GM18517 (cell line): ENCODE data around the gene CHST1.

Experiments used
- ATAC-seq: cut with Tn5 transposase; IDR thresholded peaks from one replicate; pipeline ENCODE4 v1.9.1; 2021; ENCODE audit warnings: mild to moderate bottlenecking, moderate library complexity; ENCODE audit not compliant: unreplicated experiment

Gene CHST1

GRCh38 chr11:45660729-45661438 is 4.5 kb downstream of the CHST1 start:
- ATAC-seq, result no peak

GRCh38 chr11:45659818-45660160 is 5.6 kb downstream of the CHST1 start:
- no peak for ATAC-seq

DNA sequence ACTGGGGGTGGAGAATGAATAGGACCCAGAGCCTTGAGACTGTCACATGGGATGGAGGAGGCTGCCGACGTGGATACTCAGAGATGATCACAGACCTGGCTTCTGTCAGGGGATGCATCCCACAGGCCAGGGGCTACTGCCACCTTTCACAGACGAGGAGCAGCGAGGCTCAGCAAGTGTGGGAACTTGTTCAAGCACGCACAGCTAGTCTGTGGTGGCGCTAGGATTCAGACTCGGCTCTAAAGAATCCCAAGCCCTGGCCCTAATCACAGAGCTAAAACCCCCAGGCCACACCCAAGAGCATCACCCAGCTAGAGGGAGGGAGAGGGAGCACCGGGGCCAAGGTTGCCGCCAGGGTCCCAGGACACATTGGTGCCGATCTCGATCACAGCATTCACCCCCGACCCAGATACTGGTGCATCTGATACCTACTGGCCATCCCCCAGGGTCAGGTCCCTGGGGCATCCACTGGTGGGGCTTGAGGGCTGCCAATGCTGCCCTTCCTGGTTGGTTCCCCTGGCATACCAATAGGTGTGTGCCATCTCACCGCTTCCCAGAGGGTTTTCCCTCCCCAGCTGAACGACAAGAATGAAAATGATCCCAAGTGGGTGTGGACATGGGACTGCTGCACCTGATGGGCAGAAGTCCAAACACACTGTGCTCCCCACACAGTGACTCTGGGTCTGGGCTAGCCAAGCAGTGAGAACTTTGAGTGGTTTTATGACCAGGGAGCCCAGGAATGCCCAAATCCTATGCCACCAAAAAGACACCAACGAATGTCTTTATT is 6.2 kb downstream of the CHST1 start:
- ATAC-seq, result no peak

- no peak for ATAC-seq
Measured at GRCh38 chr11:45658292-45658991, 7.0 kb downstream of the CHST1 start.

- no peak for ATAC-seq
Measured at GRCh38 chr11:45657496-45658260, 7.7 kb downstream of the CHST1 start.

DNA sequence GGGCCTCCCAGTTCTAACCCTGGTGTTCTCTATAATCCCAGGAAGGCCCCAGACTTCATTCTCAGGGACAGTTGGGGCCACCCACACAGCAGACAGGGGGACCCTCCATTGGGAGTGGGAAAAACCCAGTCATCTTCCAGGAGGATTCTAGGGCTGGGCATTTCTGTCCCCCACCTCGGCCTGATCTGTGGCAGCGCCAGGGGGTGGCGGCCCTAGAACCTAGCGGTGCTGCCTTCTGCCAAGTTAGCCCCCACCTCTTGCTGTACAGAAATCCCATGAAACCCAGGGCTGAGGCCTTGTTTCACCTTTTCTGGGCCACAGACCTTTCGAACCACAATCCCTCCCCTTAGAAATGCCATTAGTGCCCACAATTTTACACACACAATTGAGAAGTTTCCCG is 9.6 kb downstream of the CHST1 start:
- no peak for ATAC-seq

DNA sequence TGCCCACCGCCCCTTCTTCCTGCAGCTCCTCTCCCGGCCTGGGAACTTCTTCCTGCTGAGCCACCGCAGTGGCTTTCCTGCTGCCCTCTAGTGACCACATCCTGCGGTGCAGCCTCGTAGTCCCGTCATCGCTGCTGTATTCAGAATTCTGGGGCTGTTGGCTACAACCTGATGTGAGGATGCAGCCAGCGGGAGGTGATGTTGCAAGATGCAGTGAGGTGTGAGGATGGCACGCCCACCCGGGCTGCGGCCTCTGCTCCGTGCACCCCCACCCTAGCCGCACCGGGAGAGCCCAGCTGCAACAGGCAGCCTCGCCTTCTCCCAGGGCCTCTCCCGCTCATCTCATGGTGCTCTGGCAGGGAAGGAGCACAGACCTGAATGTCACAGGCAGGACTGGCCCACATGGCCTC is 10.1 kb downstream of the CHST1 start:
- no peak for ATAC-seq

GRCh38 chr11:45655012-45655283 is 10.5 kb downstream of the CHST1 start:
- ATAC-seq, result no peak

GRCh38 chr11:45654231-45655011 is 11.0 kb downstream of the CHST1 start:
- ATAC-seq, result no peak

- no peak for ATAC-seq
Measured at GRCh38 chr11:45653277-45653676, 12.1 kb downstream of the CHST1 start.

- no peak for ATAC-seq
Measured at GRCh38 chr11:45652781-45653180, 12.6 kb downstream of the CHST1 start.

GRCh38 chr11:45651841-45652749 is 13.3 kb downstream of the CHST1 start:
- no peak for ATAC-seq

DNA sequence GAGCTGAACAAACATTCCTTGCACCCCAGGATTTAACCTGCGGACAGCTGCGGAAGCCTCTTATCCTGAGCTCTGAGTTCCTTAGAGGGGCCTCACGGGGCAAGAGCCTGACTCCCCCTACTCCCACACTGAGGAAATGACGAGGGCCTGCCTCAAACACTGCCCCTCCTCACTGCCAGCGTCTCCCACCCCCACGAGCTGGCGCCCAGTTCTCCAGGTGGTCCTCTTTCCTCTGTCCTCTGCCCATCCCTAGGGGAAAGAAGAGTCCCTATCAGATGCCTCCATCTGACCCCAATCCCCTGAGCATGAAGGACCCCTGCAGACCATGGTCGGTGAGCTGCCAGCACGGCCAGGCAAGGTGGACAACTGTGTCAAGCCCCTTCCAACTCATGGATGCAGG is 14.3 kb downstream of the CHST1 start:
- ATAC-seq, result no peak

DNA sequence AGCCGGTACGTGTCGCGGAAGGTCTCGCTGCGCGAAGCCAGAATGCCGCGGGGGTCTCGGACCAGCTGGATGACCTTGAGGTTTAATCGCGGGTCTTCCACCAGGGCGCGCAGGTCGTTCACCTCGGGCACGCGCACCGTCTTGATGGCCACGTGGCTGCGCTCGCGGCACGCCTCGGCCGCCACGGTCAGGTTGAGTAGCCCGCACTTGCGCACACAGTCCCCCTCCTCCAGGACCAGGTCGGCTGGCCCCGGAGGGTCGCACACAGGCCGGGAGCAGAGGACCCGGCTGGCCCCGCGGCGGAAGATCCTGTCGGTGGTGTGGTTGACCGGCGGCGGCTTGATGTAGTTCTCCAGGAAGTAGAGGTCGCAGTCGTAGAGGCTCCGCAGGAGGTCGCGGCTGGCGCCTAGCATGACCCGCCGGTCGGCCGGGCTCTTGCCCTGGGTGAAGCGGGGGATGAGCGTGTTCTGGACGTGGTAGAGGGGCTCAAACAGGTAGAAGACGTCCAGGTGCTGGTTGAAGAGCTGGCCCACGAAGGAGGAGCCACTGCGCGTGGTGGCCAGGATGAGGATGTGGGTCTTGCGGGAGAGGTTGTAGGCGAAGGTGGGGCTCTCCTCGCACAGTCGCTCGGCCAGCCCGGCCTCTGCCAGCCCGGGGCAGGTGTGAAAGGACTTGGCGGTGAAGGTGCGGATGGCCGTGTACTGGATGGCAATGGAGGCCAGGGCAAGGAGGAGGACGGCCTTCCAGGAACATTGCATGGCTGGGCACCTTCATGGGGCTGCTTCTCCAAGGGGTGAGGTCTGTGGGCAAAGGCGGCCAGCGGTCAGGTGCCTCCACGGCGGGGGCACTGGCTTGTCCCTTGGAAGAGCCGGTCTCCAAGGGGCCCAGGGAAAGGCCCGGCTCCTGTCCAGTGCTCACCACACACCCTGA is 15.0 kb downstream of the CHST1 start:
- no peak for ATAC-seq

DNA sequence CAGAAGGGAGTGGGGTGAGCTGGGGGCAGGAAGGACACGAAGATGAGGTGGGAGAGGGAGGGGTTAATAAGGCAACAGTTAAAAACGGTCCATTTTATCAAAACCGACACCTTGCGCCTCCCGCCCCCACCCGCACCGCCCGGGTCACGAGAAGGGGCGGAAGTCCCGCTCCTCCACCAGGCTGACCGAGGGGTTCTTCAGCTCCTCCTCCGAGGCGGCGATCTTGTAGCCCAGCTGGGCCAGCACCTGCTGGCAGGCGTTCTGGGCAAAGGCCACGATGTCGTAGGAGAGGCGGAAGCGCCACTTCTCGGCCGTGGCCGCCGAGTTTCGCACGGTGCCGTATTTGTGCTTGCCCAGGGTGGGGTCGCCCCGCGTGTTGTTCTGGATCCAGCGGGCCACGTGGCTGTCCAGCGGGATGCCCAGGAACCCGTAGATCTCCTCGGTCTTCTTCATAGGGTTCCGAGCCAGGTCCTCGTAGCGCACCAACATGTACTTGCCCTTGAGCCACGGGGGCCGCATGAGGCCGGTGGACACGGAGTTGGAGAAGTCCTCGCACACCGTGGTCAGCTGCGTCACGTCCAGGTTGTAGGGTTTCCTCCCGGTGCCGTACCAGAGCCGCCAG is 15.8 kb downstream of the CHST1 start:
- ATAC-seq, result no peak

DNA sequence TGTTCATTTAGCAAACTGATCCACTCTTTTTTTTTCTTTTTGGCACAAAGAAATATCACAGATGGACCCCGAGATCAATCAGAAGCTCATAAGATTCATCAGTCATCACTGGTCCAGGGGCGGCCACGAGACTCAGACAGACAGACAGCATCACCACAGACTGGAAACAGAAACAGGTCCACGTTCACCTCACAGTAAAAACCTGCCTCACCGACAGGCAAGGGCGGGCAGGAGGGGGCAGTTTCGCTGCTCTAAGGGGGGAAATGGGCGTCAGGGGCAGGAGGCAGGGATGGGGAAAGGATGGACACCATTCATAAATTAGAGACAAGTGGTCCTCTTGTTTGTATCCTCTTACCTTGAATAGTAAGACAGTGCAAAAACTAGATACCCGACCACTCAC is 16.5 kb downstream of the CHST1 start:
- no peak for ATAC-seq

DNA sequence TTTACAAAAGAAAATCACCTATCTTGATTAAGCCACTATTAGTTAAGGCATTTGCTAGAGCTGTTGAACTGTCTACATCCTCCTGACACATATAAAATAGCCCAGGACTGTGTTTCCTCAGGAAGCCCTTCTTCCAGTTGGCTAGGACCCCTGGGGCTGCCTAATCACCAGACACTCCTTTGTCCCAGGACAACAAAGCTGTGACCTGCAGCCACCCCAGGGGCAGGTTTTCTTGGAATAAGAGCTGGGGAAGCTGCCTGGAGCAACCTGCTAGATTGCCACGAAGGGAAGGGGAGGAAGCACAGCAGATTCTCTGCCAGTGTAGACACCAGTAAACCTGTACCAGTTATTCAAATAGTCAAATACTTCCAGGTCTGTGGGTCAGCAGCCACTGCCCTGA is 17.6 kb downstream of the CHST1 start:
- ATAC-seq, result no peak

DNA sequence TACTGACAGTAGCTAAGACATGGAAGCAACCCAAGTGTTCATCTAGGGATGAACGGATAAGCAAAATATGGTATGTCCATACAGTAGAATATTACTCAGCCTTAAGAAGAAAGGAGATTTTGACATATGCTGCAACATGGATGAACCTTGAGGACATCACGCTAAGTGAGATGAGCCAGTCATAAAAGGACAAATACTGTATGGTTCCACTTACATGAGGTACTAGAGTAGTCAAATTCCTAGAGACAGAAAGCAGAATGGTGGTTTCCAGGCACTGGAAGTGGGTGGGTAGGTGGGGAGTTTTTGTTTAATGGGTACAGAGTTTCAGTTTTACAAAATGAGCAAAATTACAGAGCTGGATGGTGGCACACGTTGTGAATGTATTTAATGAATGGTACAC is 18.1 kb downstream of the CHST1 start:
- ATAC-seq, result no peak
